HepG2 (cell line): ENCODE data around the gene LSM2. TPM values are rescaled to one million over a fixed set of nuclear protein-coding genes. Genes with fewer than 3 reads are reported as not detected.

Experiments
- ARNTL ChIP-seq: sonication (generic); formaldehyde crosslinking; IDR thresholded peaks from 2 replicates; pipeline ENCODE4 v1.4.0; 2020; ENCODE audit warnings: mild to moderate bottlenecking, missing genetic modification reagents
- ATF4 ChIP-seq, 2 experiments: fragments of 450-650 bp in 1 of 2; sonication (generic) in 1 of 2; formaldehyde crosslinking; IDR thresholded peaks; 2 replicates each; pipeline versions ENCODE4 v1.5.0 to v1.8.0; 2020 to 2022; ENCODE audit warnings: mild to moderate bottlenecking in 1 of 2, missing genetic modification reagents in 1 of 2
- ATRX ChIP-seq: sonication (generic); formaldehyde crosslinking; IDR thresholded peaks from 2 replicates; pipeline ENCODE4 v1.4.0; 2020; ENCODE audit warnings: missing genetic modification reagents, borderline replicate concordance
- DPF2 ChIP-seq: sonication (generic); formaldehyde crosslinking; IDR thresholded peaks from 2 replicates; pipeline ENCODE4 v1.4.0; 2020; ENCODE audit warnings: mild to moderate bottlenecking, low read depth, missing genetic modification reagents, borderline replicate concordance
- FOSL1 ChIP-seq: sonication (generic); formaldehyde crosslinking; IDR thresholded peaks from 2 replicates; pipeline ENCODE4 v1.9.0; 2021; ENCODE audit warnings: missing genetic modification reagents, borderline replicate concordance
- FOXA1 ChIP-seq, 2 experiments: fragments of 450-650 bp in 1 of 2; sonication (generic) in 1 of 2; formaldehyde crosslinking in 1 of 2; IDR thresholded peaks; 2 replicates each; pipeline versions ENCODE4 v1.4.0 to v1.6.1; 2016 to 2020; ENCODE audit warnings: missing genetic modification reagents in 1 of 2
- MATR3 ChIP-seq: sonication (generic); formaldehyde crosslinking; IDR thresholded peaks from 2 replicates; pipeline ENCODE4 v1.4.0; 2020; ENCODE audit warnings: missing genetic modification reagents
- SYNCRIP ChIP-seq: fragments of 200-400 bp; formaldehyde crosslinking; IDR thresholded peaks from 2 replicates; pipeline ENCODE4 v1.6.1; 2018; ENCODE audit warnings: mild to moderate bottlenecking, low read depth, low read length; ENCODE audit not compliant: insufficient read depth
- TAF1 ChIP-seq: sonication (generic); formaldehyde crosslinking; IDR thresholded peaks from 2 replicates; pipeline ENCODE4 v1.4.0; 2020; ENCODE audit warnings: missing genetic modification reagents
- XRCC5 ChIP-seq: fragments of 200-400 bp; formaldehyde crosslinking; optimal IDR thresholded peaks from 2 replicates; pipeline ENCODE3; 2017; ENCODE audit warnings: mild to moderate bottlenecking, low read length
- ZNF326 ChIP-seq: sonication (generic); formaldehyde crosslinking; IDR thresholded peaks from 2 replicates; pipeline ENCODE4 v1.4.0; 2020; ENCODE audit warnings: missing genetic modification reagents, borderline replicate concordance
- ZNF598 ChIP-seq: sonication (generic); formaldehyde crosslinking; IDR thresholded peaks from 2 replicates; pipeline ENCODE4 v1.5.1; 2020; ENCODE audit warnings: mild to moderate bottlenecking, missing genetic modification reagents, borderline replicate concordance
- ZNF672 ChIP-seq: sonication (generic); formaldehyde crosslinking; IDR thresholded peaks from 2 replicates; pipeline ENCODE4 v1.8.1; 2022; ENCODE audit warnings: missing genetic modification reagents
- ZNF776 ChIP-seq: sonication (generic); formaldehyde crosslinking; IDR thresholded peaks from 2 replicates; pipeline ENCODE4 v1.4.0; 2020; ENCODE audit warnings: mild to moderate bottlenecking, missing genetic modification reagents
- ZSCAN22 ChIP-seq: sonication (generic); formaldehyde crosslinking; IDR thresholded peaks from 2 replicates; pipeline ENCODE4 v1.4.0; 2020; ENCODE audit warnings: mild to moderate bottlenecking, missing genetic modification reagents
- ZSCAN5A ChIP-seq: sonication (generic); formaldehyde crosslinking; IDR thresholded peaks from 2 replicates; pipeline ENCODE4 v1.8.0; 2022; ENCODE audit warnings: mild to moderate bottlenecking, missing genetic modification reagents, borderline replicate concordance
- ZZZ3 ChIP-seq: sonication (generic); formaldehyde crosslinking; IDR thresholded peaks from 2 replicates; pipeline ENCODE4 v1.4.0; 2020; ENCODE audit warnings: missing genetic modification reagents, mild to moderate bottlenecking, borderline replicate concordance
- polyA plus RNA-seq, 8 experiments: library from polyadenylated mRNA; depleted of rRNA in 3 of 8; stranded (reverse) in 7 of 8; unstranded in 1 of 8; fragments of >200 nt; fragmentation: Illumina TruSeq in 4 of 8; extraction: Trizol in 4 of 8; gene quantifications; 2 replicates each; pipeline versions ENCODE4 v1.2.1 to v1.2.3, GENCODE V29; 2011 to 2016; ENCODE audit warnings: low read depth in 4 of 8, missing spikeins in 1 of 8, mixed read lengths in 1 of 8; ENCODE audit not compliant: insufficient read depth in 1 of 8
- total RNA-seq, 5 experiments: library from RNA; depleted of rRNA; stranded (reverse); fragments of >200 nt; fragmentation: Illumina TruSeq; extraction: Trizol; gene quantifications; 2 replicates each; pipeline ENCODE4 v1.2.3, GENCODE V29; 2016; ENCODE audit warnings: low read depth in 1 of 5
- TF ChIP-seq, protein P1 (sequence below): sonication (generic); formaldehyde crosslinking; IDR thresholded peaks from 2 replicates; pipeline ENCODE4 v1.8.1; 2023; ENCODE audit warnings: missing genetic modification reagents, mild to moderate bottlenecking, borderline replicate concordance
- TF ChIP-seq, protein P2 (sequence below): sonication (generic); formaldehyde crosslinking; IDR thresholded peaks from 2 replicates; pipeline ENCODE4 v1.5.1; 2020; ENCODE audit warnings: missing genetic modification reagents, mild to moderate bottlenecking, borderline replicate concordance
- TF ChIP-seq, protein P3 (sequence below): sonication (generic); formaldehyde crosslinking; IDR thresholded peaks from 2 replicates; pipeline ENCODE4 v1.9.0; 2021; ENCODE audit warnings: mild to moderate bottlenecking, missing genetic modification reagents

Gene LSM2
- total and polyA plus RNA-seq, 2 of the 13 experiments (the other 11 are each of a cell fraction or from before 2014, with no cell fraction given): 69.4 to 90.5 TPM

- TF ChIP-seq ATF4 (CRISPR knock-in tag; IDR thresholded peaks at IDR 0.05) (no peak), FOSL1 (CRISPR knock-in tag) (no peak), ZNF672 (CRISPR knock-in tag) (no peak), XRCC5 (no peak), ZSCAN22 (CRISPR knock-in tag) (no peak), SYNCRIP (no peak), ZNF326 (CRISPR knock-in tag) (no peak), ZZZ3 (CRISPR knock-in tag) (no peak), MATR3 (CRISPR knock-in tag) (no peak), ZNF776 (CRISPR knock-in tag) (no peak), ZSCAN5A (CRISPR knock-in tag) (no peak), ARNTL (CRISPR knock-in tag) (no peak), TAF1 (no peak), FOXA1 (IDR thresholded peaks at IDR 0.05) (no peak), FOXA1 (CRISPR knock-in tag; IDR thresholded peaks at IDR 0.05) (peak; percentile 60), ZNF598 (no peak), DPF2 (CRISPR knock-in tag) (peak; percentile 47; the same call in 1 of the 2 replicates), ATRX (CRISPR knock-in tag) (no peak)
- TF ChIP-seq, protein P1, sequence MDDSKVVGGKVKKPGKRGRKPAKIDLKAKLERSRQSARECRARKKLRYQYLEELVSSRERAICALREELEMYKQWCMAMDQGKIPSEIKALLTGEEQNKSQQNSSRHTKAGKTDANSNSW (CRISPR knock-in tag): no peak
- TF ChIP-seq, protein P2, sequence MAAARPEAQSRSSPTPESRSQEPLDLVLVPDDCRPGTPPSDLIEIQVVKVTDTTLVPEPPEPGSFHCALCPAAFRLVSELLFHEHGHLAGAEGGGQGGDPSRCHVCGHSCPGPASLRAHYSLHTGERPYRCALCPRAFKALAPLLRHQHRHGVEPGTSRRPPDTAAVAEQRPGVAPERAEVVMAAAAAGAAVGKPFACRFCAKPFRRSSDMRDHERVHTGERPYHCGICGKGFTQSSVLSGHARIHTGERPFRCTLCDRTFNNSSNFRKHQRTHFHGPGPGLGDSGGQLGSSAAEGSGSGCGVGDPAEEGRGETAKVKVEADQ (CRISPR knock-in tag): no peak
- TF ChIP-seq, protein P3, sequence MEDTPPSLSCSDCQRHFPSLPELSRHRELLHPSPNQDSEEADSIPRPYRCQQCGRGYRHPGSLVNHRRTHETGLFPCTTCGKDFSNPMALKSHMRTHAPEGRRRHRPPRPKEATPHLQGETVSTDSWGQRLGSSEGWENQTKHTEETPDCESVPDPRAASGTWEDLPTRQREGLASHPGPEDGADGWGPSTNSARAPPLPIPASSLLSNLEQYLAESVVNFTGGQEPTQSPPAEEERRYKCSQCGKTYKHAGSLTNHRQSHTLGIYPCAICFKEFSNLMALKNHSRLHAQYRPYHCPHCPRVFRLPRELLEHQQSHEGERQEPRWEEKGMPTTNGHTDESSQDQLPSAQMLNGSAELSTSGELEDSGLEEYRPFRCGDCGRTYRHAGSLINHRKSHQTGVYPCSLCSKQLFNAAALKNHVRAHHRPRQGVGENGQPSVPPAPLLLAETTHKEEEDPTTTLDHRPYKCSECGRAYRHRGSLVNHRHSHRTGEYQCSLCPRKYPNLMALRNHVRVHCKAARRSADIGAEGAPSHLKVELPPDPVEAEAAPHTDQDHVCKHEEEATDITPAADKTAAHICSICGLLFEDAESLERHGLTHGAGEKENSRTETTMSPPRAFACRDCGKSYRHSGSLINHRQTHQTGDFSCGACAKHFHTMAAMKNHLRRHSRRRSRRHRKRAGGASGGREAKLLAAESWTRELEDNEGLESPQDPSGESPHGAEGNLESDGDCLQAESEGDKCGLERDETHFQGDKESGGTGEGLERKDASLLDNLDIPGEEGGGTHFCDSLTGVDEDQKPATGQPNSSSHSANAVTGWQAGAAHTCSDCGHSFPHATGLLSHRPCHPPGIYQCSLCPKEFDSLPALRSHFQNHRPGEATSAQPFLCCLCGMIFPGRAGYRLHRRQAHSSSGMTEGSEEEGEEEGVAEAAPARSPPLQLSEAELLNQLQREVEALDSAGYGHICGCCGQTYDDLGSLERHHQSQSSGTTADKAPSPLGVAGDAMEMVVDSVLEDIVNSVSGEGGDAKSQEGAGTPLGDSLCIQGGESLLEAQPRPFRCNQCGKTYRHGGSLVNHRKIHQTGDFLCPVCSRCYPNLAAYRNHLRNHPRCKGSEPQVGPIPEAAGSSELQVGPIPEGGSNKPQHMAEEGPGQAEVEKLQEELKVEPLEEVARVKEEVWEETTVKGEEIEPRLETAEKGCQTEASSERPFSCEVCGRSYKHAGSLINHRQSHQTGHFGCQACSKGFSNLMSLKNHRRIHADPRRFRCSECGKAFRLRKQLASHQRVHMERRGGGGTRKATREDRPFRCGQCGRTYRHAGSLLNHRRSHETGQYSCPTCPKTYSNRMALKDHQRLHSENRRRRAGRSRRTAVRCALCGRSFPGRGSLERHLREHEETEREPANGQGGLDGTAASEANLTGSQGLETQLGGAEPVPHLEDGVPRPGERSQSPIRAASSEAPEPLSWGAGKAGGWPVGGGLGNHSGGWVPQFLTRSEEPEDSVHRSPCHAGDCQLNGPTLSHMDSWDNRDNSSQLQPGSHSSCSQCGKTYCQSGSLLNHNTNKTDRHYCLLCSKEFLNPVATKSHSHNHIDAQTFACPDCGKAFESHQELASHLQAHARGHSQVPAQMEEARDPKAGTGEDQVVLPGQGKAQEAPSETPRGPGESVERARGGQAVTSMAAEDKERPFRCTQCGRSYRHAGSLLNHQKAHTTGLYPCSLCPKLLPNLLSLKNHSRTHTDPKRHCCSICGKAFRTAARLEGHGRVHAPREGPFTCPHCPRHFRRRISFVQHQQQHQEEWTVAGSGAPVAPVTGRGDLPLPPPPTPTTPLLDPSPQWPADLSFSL (CRISPR knock-in tag): no peak
Observed at GRCh38 chr6:31819871-31820299, 13.1 kb upstream of the LSM2 start (continued).
